ENCODE measurements around the gene MRPL51. TPM values are rescaled to one million over a fixed set of nuclear protein-coding genes. Genes with fewer than 3 reads are reported as not detected.

Gene MRPL51
- total RNA-seq, 1 experiment from 2014 or later, result 265 TPM

- H3K9me2 ChIP-seq (ENCODE audit: insufficient read depth), result no peaks in the 10 kb centered on the region
- H3K36me3 ChIP-seq (ENCODE audit: control insufficient read depth in 1 of 2, insufficient read depth in 2 of 2, low read length in 2 of 2), result peaks cover 64 to 86% of the 10 kb centered on the region in 2 experiments
- POLR2A ChIA-PET, result no interaction called here
- no peak for DNase-seq (ENCODE audit: low read depth, low spot score)
- H3K27ac ChIP-seq (ENCODE audit: low read depth, low read length), result no peak overlapping the region
- H3K9me3 ChIP-seq (ENCODE audit: control insufficient read depth in 1 of 2, insufficient read depth in 1 of 2, low read depth in 1 of 2, low read length in 2 of 2), result no peaks in the 10 kb centered on the region
- no peaks in the 10 kb centered on the region for H3K79me2 ChIP-seq (ENCODE audit: insufficient read depth, low read length)
- no peak for ATAC-seq
- H2AFZ ChIP-seq (ENCODE audit: low read depth, low read length, poor library complexity, severe bottlenecking), result no peak overlapping the region
- peaks cover 0 to 4% of the 10 kb centered on the region in 2 experiments; a peak in 1 of 4 replicates for H3K4me1 ChIP-seq (ENCODE audit: control insufficient read depth in 1 of 2, insufficient read depth in 2 of 2, low read length in 2 of 2)
- H3K4me2 ChIP-seq (ENCODE audit: low read length), result no peak overlapping the region
- no peak overlapping the region for H3K4me3 ChIP-seq (replicated peaks in 1 of 2; ENCODE audit: low read depth in 1 of 2, low read length in 2 of 2)
- no peak overlapping the region for H3K9ac ChIP-seq (ENCODE audit: low read length)
- intact Hi-C loops (cut with micrococcal nuclease), result no loop called here
- RAD21 ChIA-PET (ENCODE audit: low non-redundant PET in 1 of 2, low total read pairs in 2 of 2, uncharacterized antibody in 2 of 2, unreplicated experiment in 2 of 2), result no interaction called here
- H4K20me1 ChIP-seq (ENCODE audit: insufficient read depth), result no peaks in the 10 kb centered on the region
- BruUV-seq (replicated peaks), result TSS peak; percentile 21
- H3K27me3 ChIP-seq (ENCODE audit: insufficient read depth, low read length), result no peaks in the 10 kb centered on the region
- TF ChIP-seq, protein P1, sequence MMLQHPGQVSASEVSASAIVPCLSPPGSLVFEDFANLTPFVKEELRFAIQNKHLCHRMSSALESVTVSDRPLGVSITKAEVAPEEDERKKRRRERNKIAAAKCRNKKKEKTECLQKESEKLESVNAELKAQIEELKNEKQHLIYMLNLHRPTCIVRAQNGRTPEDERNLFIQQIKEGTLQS (IDR thresholded peaks at IDR 0.05), result no peak
- no peak for TF ChIP-seq EZH2 (IDR thresholded peaks at IDR 0.05)
- no peak for TF ChIP-seq ELF1 (IDR thresholded peaks at IDR 0.05; ENCODE audit: borderline replicate concordance, low read depth)
- TF ChIP-seq RAD21 (IDR thresholded peaks at IDR 0.05; ENCODE audit: low read depth), result no peak
- TF ChIP-seq ZFX (IDR thresholded peaks at IDR 0.05), result no peak
- no peak for TF ChIP-seq FOSL1 (IDR thresholded peaks at IDR 0.05; ENCODE audit: low read depth)
- TF ChIP-seq CEBPB (IDR thresholded peaks at IDR 0.05; ENCODE audit: low read depth), result no peak
- no peak for TF ChIP-seq JUND (IDR thresholded peaks at IDR 0.05)
- no peak for TF ChIP-seq EZH2phosphoT487 (IDR thresholded peaks at IDR 0.05; ENCODE audit: borderline replicate concordance)
- no peak for TF ChIP-seq TCF7L2 (IDR thresholded peaks at IDR 0.05; ENCODE audit: borderline replicate concordance, extremely low read depth, insufficient read depth, insufficient read length)
- no peak for TF ChIP-seq MAX (IDR thresholded peaks at IDR 0.05)
- no peak for TF ChIP-seq POLR2A (IDR thresholded peaks at IDR 0.05; ENCODE audit: borderline replicate concordance, extremely low read depth, insufficient read depth, insufficient read length)
- CTCF ChIA-PET, result no interaction called here
These were observed 33.1 kb upstream of the MRPL51 start for GRCh38 chr12:6526201-6526600.

DNA sequence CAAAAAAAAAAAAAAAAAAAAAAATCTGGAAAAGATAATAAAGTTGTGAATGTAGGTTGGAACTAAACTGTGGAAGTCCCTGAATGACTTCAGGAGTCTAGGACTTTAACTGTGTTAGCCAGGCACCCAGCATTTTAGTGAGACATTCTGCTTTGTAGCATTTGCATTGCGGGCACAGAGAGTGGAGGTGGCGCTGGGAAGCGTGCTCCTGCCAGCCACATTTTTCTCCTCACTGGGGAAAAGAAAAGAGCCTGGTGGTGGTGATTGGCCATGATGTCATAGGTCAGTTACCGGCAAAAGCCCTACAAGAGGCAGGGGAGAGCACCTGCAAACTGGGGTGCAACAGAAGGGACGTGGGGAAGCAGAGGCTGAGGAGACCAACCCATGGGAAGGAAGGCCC, 31.6 kb upstream of the MRPL51 start:
- no peak overlapping the region for H3K9ac ChIP-seq (ENCODE audit: low read length)
- no peaks in the 10 kb centered on the region for H3K27me3 ChIP-seq (ENCODE audit: insufficient read depth, low read length)
- CTCF ChIA-PET, result no interaction called here
- no peak for DNase-seq (ENCODE audit: low read depth, low spot score)
- POLR2A ChIA-PET, result interaction anchor here (1.2 kb wide), 1 partner anchor 8 kb away, joined by 3 read pairs; no protein-coding TSS in a partner anchor
- H3K4me2 ChIP-seq (ENCODE audit: low read length), result no peak overlapping the region
- no peak overlapping the region for H3K27ac ChIP-seq (ENCODE audit: low read depth, low read length)
- intact Hi-C loops (cut with micrococcal nuclease), result no loop called here
- no peaks in the 10 kb centered on the region for H3K4me1 ChIP-seq (ENCODE audit: control insufficient read depth in 1 of 2, insufficient read depth in 2 of 2, low read length in 2 of 2)
- no peak overlapping the region for H2AFZ ChIP-seq (ENCODE audit: low read depth, low read length, poor library complexity, severe bottlenecking)
- H3K9me2 ChIP-seq (ENCODE audit: insufficient read depth), result no peaks in the 10 kb centered on the region
- no TSS peak for BruUV-seq (replicated peaks)
- no peaks in the 10 kb centered on the region for H3K9me3 ChIP-seq (ENCODE audit: control insufficient read depth in 1 of 2, insufficient read depth in 1 of 2, low read depth in 1 of 2, low read length in 2 of 2)
- no peak overlapping the region for H3K4me3 ChIP-seq (replicated peaks in 1 of 2; ENCODE audit: low read depth in 1 of 2, low read length in 2 of 2)
- RAD21 ChIA-PET (ENCODE audit: low non-redundant PET in 1 of 2, low total read pairs in 2 of 2, uncharacterized antibody in 2 of 2, unreplicated experiment in 2 of 2), result no interaction called here
- no peak for ATAC-seq
- peaks cover 71 to 83% of the 10 kb centered on the region in 2 experiments for H3K36me3 ChIP-seq (ENCODE audit: control insufficient read depth in 1 of 2, insufficient read depth in 2 of 2, low read length in 2 of 2)
- no peaks in the 10 kb centered on the region for H4K20me1 ChIP-seq (ENCODE audit: insufficient read depth)
- H3K79me2 ChIP-seq (ENCODE audit: insufficient read depth, low read length), result no peaks in the 10 kb centered on the region
- TF ChIP-seq, protein P1 (IDR thresholded peaks at IDR 0.05), result no peak
- no peak for TF ChIP-seq YY1 (IDR thresholded peaks at IDR 0.05; ENCODE audit: extremely low read depth, insufficient replicate concordance, low read depth, low read length)
- no peak for TF ChIP-seq REST (IDR thresholded peaks at IDR 0.05; ENCODE audit: low read depth)
- TF ChIP-seq, protein P2, sequence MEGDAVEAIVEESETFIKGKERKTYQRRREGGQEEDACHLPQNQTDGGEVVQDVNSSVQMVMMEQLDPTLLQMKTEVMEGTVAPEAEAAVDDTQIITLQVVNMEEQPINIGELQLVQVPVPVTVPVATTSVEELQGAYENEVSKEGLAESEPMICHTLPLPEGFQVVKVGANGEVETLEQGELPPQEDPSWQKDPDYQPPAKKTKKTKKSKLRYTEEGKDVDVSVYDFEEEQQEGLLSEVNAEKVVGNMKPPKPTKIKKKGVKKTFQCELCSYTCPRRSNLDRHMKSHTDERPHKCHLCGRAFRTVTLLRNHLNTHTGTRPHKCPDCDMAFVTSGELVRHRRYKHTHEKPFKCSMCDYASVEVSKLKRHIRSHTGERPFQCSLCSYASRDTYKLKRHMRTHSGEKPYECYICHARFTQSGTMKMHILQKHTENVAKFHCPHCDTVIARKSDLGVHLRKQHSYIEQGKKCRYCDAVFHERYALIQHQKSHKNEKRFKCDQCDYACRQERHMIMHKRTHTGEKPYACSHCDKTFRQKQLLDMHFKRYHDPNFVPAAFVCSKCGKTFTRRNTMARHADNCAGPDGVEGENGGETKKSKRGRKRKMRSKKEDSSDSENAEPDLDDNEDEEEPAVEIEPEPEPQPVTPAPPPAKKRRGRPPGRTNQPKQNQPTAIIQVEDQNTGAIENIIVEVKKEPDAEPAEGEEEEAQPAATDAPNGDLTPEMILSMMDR (IDR thresholded peaks at IDR 0.05 in 2 of 3, conservative IDR thresholded peaks at IDR 0.05 in 1 of 3; ENCODE audit: borderline replicate concordance in 1 of 3, insufficient read depth in 1 of 3, low read depth in 2 of 3, low read length in 2 of 3), result no peak
- TF ChIP-seq CEBPB (IDR thresholded peaks at IDR 0.05; ENCODE audit: low read depth), result no peak
- TF ChIP-seq JUND (IDR thresholded peaks at IDR 0.05), result no peak
- TF ChIP-seq SP1 (IDR thresholded peaks at IDR 0.05; ENCODE audit: low read depth), result no peak

All from HCT116 (cell line).